HuH-7 (cell line): ENCODE results near the gene TRAPPC2L.
"Not testable (repeated sequence)": the region's sequence is repeated elsewhere in the genome, so short reads cannot be mapped to it uniquely, and the experiment has no call there.

Experiments used
- DNase-seq: peaks from one replicate; pipeline ENCODE4 v3.0.0; 2011; ENCODE audit warnings: low spot score

The TRAPPC2L gene

GRCh38 chr16:88893127-88893968 is 36.4 kb downstream of the TRAPPC2L start:
- DNase-seq: no peak

- DNase-seq: not testable (repeated sequence)
Measured at GRCh38 chr16:88894266-88894665, 37.3 kb downstream of the TRAPPC2L start.

GRCh38 chr16:88894681-88895300 is 37.9 kb downstream of the TRAPPC2L start:
- DNase-seq: no peak

- no peak for DNase-seq
Measured at GRCh38 chr16:88895335-88895734, 38.4 kb downstream of the TRAPPC2L start.

- DNase-seq: no peak
Measured at GRCh38 chr16:88896238-88897070, 39.5 kb downstream of the TRAPPC2L start.

GRCh38 chr16:88897696-88898425 is 40.9 kb downstream of the TRAPPC2L start:
- DNase-seq: no peak

GRCh38 chr16:88899901-88900661 is 43.2 kb downstream of the TRAPPC2L start:
- DNase-seq: no peak

- DNase-seq: no peak
Measured at GRCh38 chr16:88900662-88901052, 43.7 kb downstream of the TRAPPC2L start.

- DNase-seq: no peak
Measured at GRCh38 chr16:88901718-88902337, 44.9 kb downstream of the TRAPPC2L start.

GRCh38 chr16:88902744-88903143 is 45.8 kb downstream of the TRAPPC2L start:
- no peak for DNase-seq

- DNase-seq: no peak
Measured at GRCh38 chr16:88903267-88903666, 46.3 kb downstream of the TRAPPC2L start.

- DNase-seq: no peak
Measured at GRCh38 chr16:88904676-88905365, 47.9 kb downstream of the TRAPPC2L start.

- DNase-seq: no peak
Measured at GRCh38 chr16:88905563-88905962, 48.6 kb downstream of the TRAPPC2L start.

- DNase-seq: no peak
Measured at GRCh38 chr16:88906020-88906419, 49.1 kb downstream of the TRAPPC2L start.

- no peak for DNase-seq
Measured at GRCh38 chr16:88906535-88907105, 49.7 kb downstream of the TRAPPC2L start.

- DNase-seq: no peak
Measured at GRCh38 chr16:88907768-88908167, 50.8 kb downstream of the TRAPPC2L start.

- no peak for DNase-seq
Measured at GRCh38 chr16:88908307-88908706, 51.4 kb downstream of the TRAPPC2L start.

GRCh38 chr16:88909431-88910210 is 52.7 kb downstream of the TRAPPC2L start:
- no peak for DNase-seq
